Amniotic stem cell (primary cell): ENCODE data around the gene CD8B.
"Not testable (repeated sequence)": the region's sequence is repeated elsewhere in the genome, so short reads cannot be mapped to it uniquely, and the experiment has no call there.

Experiments used
- DNase-seq: peaks from one replicate; lab custom pipeline; 2025; lab: John Stamatoyannopoulos, UW

The CD8B gene

DNA sequence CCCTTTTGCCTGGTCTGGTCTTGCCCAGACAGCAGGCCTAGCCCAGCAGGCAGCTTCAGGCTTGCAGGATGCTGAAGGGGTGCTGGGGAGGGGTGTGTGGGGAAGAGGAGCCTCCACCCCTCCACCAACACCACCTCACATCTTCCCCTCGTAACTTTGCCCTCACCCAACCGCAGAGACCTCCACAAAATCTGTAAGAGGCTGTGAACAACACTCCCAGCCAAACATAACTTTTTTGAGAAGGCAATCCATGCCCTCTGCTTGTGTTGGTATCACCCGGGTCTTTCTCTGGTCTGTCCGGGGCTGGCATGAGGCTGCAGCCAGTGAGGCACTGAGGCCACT is 26.2 kb downstream of the CD8B start:
- not testable (repeated sequence) for DNase-seq

GRCh38 chr2:86833315-86833714 is 28.4 kb downstream of the CD8B start:
- no peak for DNase-seq

- DNase-seq = no peak
Observed at GRCh38 chr2:86832334-86833096, 29.2 kb downstream of the CD8B start.

DNA sequence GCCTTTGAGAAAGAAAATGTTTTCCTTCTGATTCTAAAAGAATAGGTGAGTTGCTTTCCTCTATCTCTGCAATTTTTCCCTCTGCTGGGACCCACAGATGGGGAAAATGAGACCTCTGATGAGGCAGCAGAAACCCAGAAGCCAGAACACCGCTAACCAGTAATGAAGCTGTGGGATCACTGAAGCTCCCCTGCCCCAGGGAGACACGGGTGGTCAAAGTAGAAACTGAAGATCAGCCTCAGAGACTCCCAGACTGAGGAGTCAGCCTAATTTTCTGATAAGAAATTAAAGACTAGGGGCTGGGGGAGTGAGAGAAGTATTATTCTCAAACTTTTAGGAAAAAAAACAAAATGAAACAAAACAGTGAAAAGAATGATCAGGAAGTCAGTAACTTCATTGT is 30.1 kb downstream of the CD8B start:
- no peak for DNase-seq

DNA sequence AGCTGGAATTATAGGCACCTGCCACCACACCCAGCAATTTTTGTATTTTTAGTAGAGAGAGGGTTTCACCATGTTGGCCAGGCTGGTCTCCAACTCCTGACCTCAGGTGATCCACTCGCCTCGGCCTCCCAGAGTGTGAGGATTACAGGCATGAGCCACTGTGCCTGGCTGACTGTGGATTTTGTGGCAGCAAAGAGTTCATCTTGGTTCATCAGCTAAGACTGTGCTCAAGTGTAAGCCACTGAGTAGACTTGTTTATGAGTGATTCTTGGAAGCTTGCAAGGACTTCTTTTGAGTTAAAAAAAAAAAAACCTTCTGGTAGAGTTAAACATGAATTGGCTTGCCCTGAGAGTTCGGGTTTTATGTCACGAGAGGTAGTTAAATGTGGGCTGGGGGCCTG is 34.7 kb downstream of the CD8B start:
- no peak for DNase-seq

DNA sequence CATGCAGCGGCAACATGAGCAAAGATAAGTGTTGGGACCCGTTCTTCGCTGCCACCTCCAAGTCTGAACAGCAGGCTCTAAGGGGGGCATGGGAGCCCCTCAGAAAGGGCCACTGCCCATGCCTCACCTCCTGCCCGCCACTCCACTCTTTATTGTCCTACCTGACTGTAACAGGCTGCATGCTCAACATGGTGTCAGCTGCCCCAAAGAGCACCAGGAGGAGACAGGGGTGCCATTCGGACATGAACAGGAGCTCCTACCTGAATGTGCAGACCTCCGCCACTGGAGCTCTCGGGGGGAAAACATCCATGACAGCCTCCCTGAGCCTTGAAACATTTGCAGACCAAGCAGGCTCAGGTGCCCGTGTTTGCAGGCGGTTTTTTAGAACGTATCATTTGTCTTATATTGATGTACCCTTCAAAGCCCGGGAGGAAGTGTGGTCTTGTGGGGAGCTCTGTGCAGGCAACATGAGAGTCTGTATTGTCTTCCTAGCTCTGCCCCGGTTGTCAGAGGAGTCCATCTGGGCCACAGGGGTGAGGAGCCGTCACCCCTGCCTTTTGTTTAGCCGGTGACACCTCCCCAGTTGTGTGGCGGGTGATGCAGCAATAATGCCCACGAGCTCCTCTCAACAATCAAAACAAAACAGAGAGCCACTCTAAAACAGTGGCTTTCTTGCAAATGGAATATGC is 35.8 kb downstream of the CD8B start:
- no peak for DNase-seq

DNA sequence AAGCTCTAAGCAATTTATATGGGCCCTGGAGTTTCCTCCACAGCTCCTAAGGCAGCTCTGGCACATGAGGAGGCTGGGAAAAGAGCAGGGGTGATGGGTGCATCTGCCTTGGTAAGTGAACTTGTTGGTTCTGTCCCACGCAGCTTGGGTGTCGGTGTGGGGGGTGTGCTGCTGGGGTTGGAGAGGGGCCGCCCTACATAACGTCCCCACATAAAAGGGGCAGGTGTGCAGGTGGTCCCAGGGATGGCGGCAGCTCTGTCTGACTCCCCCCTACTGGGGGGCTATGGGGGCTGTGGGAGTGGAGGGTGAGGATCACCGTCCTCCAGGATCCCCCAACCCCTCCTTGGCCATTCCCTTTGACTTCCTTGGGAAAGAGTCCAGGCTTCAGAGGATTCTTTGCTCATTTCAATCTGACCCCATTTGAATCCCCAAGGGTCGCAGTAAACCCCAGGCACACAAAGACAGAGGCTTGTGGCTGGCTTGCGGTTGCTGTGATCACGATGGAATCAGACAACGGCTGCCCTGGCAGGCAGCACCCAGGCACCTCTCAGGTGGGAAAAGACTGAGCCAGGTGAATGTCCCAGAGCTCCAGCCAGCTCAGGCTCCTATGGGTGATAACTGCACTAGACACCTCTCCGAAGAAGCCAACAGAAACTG is 36.5 kb downstream of the CD8B start:
- no peak for DNase-seq

- DNase-seq = no peak
Observed at GRCh38 chr2:86822668-86823345, 38.9 kb downstream of the CD8B start.

- no peak for DNase-seq
Observed at GRCh38 chr2:86821842-86822241, 39.8 kb downstream of the CD8B start.

DNA sequence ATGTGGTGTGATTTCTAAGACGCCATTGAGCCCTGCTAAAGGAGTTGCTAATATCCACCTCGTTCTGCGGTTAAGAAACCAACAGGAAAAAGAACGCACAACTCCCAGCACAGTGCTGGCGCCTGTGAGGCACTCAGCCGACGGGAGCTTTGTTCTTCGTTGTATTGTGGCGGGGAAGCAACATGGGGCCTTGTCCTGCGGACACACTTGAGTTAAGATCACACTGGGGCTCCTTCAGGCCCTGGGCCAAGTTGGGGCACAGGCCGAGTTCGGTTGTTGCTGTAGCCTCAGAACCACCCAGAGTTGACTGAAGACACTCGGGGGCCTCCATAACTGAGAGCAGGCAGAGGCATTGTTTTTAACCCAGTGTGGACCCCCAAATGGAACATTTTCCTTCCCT is 40.4 kb downstream of the CD8B start:
- DNase-seq = no peak

DNA sequence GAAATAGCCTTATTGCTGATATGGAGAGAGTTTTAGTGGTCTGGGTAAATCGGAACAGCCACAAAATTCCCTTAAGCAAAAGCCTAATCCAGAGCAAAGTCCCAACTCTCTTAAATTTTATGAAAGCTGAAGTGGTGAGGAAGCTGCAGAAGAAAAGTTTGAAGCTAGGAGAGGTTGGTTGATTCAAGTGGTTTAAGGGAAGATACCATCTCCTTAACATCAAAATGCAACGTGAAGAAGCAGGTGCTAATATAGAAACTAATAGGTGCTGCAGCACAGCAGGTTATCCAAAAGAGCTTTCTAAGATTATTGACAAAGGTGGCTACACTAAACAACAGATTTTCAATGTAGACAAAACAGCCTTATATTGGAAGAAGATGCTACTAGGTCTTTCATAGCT is 42.7 kb downstream of the CD8B start:
- no peak for DNase-seq

DNA sequence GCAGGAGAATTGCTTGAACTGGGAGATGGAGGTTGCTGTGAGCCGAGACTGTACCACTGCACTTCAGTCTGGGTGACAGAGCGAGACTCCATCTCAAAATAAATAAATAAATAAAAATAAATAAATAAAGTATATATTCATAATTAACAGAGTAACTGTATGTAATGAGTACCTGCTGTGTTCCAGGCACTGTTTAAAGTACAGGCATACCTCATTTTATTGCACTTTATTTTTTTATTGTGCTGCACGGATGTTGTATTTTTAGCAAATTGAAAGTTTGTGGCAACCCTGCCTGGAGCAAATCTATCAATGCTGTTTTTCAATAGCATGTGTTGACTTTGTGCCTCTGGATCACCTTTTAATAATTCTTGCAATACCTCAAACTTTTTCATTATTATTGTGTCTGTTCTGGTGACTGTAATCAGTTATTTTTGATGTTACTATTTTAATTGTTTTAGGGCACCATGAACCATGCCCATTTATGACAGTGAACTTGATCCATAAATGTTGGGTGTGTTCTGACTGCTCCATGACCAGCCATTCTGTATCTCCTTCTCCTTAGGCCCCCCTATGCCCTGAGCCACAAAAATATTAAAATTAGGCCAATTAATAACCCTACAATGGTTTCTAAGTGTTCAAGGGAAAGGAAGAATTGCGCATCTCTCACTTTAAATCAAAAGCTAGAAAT is 43.4 kb downstream of the CD8B start:
- DNase-seq = no peak

- DNase-seq = no peak
Observed at GRCh38 chr2:86815611-86816010, 46.1 kb downstream of the CD8B start.

- no peak for DNase-seq
Observed at GRCh38 chr2:86809481-86810121, 52.1 kb downstream of the CD8B start.

DNA sequence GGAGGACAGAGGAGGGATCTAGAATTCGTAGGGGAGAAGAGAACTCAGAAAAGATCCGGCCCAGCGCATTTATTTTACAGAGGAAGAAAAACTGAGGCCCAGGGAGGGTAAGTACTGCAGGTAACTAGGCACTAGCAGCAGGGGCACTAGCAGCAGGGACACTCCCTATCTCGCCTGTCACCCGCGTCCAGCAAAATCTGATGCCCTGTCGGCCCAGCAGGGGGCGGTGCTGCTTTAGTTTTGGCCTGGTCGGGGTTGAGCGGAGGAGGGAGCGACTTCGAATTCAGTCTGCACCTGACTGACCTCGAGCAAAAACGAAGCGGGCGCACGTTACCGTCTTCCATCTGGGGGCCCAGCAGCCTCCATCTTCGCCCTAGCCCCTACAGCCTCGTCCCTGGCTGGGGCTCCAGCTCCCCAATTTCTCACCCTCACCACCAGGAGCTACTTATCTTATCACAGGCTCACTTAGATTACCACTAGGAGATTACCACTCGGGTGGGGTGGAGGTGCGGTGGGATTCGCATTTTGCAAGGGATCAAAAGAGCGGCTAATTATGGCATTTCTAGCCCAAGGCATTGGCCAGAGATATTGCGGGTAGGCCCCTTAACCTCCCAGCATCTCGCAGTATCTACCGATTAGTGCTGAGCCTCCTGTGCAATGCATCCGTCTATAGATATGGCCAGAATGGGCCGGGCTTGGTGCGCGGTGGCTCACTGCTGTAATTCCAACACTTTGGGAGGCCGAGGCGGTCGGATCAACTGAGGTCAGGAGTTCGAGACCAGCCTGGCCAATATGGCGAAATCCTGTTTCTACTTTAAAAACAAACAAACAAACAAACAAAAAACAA is 53.1 kb downstream of the CD8B start:
- peak; percentile 46 for DNase-seq

DNA sequence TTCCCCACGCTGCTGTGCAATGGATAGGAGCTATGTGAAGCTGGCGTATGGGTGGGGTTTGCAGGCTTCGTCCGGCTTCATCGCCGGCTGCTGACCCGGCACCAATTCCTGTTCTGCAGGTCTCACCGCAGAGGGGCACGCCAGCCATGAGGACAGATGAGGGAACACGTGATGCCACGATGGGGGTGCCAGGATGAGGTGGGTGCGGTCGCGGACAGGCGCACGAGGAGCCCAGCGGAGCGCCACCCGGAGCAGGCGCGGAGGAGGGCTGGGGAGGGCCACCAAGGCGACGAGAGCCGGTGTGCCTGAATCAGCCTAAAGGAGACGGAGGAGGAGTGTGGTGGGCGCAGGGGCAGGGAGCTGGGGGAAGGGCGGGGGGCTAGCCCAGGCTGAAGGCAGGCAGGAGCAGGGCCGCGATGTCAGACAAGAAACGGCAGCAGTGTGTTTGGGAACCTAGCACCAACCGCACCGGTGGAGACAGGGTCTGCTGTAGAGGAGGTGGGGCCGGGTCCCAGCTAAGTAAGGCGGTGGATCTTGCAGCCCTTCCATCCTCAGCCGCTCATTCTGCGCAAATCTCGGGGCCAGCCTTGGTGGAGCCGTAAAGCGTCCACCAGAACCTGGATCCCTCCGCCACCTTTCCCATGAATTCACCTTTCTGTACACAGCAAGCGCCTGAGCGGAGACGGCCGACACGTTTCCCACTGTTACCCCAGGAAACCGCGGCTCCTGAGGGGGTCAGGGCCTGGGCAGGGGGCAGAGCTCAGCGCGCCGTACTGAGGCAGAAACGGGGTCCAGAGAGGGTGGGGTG is 54.0 kb downstream of the CD8B start:
- no peak for DNase-seq

DNA sequence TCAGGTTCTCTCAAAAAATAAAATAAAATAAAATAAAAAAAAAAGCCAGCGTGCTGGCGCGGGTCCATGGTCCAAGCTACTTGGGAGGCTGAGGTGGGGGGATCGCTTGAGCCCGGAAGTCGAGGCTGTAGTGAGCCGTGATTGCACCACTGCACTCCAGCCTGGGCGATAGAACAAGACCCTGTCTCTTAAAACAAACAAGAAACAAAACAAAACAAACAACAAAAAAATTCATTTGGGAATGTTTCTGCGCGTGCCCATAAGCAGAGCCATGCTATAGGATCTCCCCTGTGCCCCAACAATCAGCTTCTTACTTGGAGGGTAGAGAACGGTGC is 54.6 kb downstream of the CD8B start:
- DNase-seq = no peak

GRCh38 chr2:86806059-86806857 is 55.4 kb downstream of the CD8B start:
- no peak for DNase-seq
